ENCODE measurements around the gene TXNL1.
"Not testable (repeated sequence)": the region's sequence is repeated elsewhere in the genome, so short reads cannot be mapped to it uniquely, and the experiment has no call there.

The TXNL1 gene

DNA sequence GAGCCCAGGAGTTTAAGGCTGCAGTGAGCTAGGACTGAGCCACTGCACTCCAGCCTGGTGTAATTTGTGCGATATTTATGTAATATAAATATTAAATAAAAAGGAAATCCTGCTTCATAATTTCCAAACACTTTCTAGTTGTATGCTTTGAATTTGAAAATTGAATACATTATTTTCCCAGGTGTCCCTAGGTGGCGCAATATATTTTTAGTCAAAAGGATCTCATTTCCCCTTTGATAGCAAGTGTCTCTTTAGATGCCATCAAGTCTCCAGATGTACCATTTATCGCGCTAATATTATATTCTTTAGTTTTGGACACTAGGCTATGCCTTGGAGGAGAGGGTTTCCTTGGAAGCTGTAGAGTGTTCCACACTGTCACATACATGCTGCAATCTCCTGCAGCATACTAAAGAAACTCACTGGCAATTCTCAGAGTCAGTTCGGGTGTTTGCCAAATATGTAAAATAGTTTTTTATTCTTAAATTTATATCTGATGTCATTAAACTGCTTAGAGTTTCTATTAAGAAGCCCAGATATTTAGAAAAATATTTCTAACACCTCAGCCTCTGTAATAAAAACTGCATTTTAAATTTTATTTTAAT lies 7.1 kb upstream of the TXNL1 start:
- DNase-seq (ENCODE audit: low spot score), result no peak

DNA sequence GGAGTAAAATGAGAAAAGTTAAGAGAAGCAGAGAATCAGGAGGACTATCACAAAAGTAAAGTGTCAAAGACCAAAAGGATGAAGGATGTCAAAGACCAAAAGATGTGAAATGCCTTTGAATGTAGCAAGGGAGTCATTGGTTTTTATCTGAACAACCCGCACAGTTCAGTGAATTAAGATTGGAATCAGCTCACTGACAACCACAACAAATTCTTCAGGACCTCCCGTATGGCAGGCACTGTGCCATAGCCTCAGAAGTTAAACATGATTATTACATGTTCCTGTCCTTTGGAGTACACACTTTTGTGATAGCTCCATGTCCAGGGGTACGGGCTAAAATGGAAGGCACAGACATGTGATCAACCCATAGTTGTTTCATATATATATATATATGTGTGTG lies 5.0 kb upstream of the TXNL1 start:
- DNase-seq (ENCODE audit: low spot score), result no peak

DNA sequence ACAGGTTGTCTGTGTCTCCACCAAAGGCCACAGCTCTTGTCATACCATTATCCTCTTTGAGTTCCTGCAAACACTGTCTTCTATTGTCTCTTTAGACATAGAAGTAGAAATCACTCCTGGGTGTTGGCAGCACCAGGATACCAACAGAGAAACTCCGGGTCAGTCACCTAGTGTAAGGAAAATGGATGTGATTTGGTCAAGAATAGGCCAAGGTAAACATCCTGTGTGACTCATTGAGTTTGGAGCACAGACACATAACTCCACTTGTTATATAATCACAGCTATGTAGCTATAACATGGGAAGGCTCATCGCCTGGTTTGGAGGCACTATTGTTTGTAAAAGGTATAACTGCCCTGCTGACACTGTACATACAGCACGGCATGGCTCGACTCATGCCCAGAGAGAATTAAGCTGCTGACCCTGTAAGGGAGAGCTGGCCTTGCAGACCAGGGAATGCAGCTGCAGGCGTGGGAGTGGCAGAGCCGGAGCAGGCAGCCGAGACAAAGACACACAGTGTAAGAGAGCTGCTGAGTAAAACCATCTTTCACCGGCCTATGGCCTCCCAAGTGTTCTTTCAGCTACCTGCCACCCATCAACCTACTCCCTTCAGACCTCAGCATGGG lies 3.4 kb upstream of the TXNL1 start:
- DNase-seq (ENCODE audit: low spot score), result no peak

DNA sequence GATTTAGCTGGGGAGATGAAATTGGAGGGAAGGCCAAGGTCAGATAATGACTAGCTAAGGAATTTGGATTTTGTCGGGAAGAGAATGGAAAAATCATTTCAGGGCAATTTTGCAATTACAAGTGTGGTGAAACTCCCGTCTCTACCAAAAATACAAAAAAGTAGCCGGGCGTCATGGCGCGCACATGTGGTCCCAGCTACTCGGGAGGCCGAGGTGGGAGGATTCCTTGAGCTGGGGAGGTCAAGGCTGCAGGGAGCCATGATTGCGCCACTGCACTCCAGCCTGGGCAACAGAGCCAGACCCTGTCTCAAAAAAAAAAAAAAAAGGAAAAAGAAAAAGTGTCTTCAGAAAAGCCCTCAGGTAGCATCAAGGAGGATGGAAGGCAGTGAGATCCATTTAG lies 1.2 kb upstream of the TXNL1 start:
- DNase-seq (ENCODE audit: low spot score), result no peak

DNA sequence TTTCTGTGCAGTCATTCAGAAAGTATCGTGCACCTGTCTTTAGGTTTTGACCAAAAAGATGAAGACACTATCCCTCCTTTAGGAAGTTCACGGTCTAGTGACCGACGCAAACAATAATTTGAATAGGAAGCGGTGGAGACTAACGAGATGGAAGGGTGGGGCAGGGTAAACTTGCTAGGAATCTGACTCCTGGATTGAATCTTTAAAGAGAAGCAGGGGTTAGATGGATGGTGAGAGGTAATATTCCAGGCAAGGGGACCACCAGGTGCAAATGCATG lies 651 bp upstream of the TXNL1 start:
- DNase-seq (ENCODE audit: low spot score), result no peak

DNA sequence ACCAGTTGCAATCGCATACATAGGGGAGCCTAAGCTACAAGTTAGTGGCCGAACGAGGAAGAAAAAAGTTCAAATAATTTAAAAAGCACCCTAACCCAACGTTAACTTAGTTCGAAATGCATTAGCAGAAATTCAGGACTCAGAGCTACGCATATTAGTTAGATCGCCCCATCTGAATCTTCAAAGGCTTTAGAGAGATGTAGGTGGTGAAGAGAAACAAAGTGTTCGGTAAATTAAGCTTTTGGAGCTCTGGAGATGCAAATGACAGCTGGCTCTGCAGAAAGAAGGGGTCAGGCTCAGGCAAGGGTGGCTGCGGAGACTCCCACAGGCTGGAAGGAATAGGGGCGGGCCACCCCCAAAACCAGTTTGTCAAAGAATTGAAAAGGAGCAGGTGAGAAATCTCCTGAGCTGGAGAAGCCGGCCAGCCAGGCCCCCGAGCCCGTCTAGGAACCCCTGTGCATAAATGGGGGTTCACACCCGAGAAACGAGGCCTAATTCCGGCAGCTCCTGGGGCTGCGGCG lies 621 bp downstream of the TXNL1 start:
- DNase-seq (ENCODE audit: low spot score), result no peak

DNA sequence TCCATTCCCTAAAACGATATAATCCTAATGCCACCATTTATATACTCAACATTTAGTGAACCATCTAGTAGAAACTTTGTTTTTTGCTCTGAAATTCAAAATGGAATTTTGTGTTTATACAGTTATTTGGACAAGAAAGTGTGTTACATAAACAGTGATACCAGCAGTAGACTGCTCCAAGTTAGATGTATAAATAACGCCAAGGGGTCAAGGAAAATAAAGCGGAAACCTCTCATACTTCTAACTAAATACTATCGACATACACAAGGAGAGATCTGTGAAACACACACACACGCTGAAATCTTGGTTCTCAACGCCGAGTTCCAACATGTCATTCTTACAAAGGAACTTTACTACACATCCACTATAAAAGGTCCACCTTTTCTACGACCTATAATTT lies 1.2 kb downstream of the TXNL1 start:
- DNase-seq (ENCODE audit: low spot score), result no peak

DNA sequence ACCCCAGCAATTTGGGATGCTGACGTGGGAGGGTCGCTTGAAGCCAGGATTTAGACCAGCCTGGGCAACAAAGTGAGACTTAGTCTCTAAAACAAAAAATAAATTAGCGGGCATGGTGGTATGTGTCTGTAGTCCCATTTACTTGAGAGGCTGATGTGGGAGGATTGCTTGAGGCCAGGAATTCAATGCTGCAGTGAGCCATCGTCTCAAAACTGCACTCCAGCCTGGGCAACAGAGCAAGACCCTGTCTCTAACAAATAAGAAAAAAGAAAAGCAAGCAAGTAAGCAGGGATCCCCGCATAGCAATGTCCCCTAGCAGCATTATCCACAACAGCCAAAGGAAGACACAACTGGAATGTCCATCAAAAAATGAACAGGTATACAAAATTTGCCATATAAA lies 3.4 kb downstream of the TXNL1 start:
- DNase-seq (ENCODE audit: low spot score), result no peak

DNA sequence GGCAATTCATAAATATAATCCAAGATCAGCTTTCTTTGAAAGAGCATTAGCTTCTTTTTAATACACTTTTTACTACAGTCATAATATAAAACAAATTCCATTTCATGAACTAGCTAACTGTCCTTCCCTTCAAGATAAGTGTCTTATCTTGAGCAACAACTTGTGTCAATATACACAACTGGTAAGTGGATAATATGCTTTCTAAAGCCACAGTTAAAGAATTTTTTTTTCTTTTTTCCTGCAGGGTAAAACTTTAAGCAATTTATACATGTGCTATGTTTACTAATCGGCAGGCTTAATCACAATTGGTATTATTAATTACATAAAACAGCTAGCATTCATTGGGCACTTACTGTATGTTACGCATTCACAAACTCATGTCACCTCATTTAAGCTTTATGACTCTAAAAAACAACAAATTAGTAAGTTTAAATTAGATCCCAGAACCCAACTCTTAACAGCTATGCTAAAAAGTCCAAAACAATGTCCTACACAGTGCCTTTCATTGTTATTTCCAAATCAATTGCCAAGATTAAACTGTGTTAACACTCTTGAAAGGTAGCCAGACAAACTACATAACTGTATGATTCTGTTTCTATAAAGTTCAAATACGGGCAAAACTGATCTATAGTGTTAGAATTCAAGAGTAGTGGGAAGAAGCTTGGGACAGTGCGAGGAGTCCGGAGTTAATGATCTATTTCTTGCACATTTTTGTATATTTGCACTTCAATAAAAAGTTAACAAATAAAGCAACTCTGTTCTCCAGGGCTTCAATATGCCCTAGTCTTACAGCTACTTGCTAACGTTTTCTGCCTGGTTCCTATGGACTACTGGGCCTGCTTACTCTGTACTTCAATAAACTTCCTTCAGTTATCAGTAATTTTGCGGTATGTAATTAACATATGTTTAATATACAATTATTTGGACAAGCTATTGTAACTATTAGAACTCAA lies 6.0 kb downstream of the TXNL1 start:
- DNase-seq (ENCODE audit: low spot score), result no peak

DNA sequence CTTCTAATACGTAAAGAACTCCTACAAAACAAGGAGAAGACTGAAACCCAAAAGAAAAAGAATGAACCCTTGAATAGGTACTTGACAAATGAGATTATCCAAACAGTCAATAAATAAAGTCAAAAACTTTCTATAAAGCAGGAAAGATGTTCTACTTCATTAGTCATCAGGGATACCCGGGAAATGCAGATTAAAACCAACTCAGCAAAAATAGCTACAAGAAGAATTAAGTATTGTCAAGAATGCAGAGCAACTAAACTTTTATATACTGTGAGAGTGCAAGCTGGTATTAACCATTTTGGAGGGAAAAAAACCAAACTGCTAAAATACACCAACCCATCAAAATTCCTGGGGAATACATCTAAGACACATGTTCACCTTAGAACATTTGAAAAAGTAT lies 10.4 kb downstream of the TXNL1 start:
- no peak for DNase-seq (ENCODE audit: low spot score)

DNA sequence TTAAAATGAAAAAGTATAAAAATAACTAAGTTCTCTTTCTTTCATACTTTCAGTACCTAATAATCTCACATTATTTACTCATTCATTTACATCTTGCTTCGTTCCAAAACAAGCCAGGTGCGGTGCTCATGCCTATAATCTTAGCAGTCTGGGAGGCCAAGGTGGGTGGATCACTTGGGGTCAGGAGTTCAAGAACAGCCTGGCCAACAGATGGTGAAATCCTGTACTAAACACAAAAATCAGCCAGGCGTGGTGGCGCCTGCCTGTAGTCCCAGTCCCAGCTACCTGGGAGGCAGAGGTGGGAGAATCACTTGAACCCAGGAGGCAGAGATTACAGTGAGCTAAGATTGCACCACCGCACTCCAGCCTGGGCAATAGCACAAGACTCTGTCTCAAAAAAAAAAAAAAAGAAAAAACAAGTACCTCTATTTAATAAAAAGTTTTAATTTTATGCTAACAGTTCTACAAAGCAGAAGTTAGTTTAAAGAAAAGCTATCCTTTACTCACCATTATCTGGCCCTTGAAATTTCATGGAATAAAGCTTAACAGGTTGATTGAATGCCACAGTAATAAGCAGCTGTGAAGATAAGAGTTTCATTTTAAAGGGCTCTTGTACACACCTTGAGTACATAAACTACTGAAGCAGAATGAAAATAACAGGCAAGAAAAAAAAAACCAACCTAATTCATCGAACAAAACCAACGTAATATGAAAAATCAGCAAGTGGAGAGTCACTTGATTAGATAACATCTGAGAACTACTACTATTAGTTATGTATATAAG lies 22.5 kb downstream of the TXNL1 start:
- DNase-seq (ENCODE audit: low spot score), result no peak

DNA sequence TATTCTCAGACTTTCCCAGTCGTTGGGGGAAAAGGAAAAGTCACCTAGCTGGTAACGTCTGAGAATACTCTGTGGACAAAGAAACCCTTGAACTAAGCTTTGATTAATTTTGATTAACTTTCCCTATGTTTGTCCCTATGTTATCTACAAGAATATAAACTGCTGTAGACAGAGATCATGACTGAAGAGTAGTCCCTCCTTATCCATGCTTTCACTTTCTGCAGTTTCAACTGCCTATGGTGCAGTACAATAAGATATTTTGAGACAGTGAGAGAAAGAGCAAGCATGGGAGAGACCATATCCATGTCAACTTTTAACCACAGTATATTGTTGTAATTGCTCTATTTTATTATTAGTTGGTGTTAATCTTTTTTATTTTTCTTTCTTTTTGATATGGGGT lies 31.8 kb downstream of the TXNL1 start:
- DNase-seq (ENCODE audit: low spot score), result no peak

DNA sequence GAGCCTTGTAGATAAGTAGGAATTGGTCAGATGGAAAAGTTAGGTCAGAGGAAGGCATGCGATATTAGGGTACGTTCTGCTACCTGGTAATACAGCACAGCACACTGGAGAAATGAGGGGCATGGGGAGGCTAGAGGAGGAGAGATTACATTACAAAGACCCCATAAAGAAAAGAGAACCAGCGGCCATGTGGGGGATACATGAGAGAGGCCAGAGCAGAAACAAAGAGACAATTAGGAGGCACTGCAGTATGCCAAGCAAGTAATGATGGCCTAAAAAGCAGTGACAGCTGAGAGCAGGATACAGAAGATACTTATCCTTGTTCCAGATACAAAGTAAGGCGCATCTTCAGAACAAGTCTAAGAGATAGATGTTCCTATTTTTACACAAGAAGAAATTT lies 40.0 kb downstream of the TXNL1 start:
- DNase-seq (ENCODE audit: low spot score), result no peak

DNA sequence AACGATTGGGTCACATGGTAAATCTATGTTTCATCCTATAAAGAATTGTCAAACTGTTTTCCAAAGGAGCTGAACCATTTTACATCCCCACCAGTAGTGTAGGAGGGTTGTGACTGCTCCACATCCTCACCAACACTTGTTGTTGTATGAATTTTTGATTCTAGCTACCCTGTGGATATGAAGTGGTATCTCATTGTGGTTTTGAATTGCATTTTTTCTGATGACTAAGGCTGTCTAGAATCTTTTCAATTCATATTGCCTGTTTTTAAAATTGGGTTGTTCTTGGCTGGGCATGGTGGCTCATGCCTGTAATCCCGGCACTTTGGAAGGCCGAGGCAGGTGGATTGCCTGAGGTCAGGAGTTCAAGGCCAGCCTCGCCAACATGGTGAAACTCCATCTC lies 44.5 kb downstream of the TXNL1 start:
- no peak for DNase-seq (ENCODE audit: low spot score)

DNA sequence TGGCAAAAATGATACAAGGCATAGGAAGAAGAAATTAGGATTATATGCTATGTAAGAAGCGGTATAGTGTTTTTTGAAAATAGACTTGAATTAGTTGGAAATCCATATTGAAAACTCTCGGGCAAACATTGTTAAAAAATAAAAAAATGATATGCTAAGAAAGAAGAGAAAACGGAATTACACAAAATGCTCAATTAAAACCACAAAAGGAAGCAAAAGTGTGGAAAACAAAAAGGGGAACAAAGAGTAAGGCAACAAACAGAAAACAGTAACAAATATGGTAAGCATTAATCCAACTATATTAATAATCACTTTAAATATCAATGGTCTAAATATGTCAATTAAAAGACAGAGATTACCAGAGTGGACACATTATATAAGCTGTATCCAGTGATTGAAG lies 58.4 kb downstream of the TXNL1 start:
- no peak for DNase-seq (ENCODE audit: low spot score)

DNA sequence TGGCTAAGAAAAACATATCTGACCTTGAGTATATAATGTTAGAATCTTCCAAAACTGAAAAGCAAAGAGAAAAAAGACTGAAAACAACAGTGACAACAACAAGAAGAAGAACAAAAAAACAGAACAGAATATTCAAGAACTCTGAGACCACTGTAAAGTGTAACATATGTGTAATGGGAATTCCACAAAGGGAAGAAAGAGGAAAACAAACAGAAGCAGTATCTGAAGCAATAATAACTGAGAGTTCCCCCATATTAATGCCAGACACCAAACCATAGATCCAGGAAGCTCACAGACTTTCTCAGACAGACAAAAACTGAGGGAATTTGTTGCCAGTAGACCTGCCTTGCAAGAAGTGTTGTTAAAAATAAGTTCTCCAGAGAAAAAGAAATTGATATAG lies 58.9 kb downstream of the TXNL1 start:
- no peak for DNase-seq (ENCODE audit: low spot score)

DNA sequence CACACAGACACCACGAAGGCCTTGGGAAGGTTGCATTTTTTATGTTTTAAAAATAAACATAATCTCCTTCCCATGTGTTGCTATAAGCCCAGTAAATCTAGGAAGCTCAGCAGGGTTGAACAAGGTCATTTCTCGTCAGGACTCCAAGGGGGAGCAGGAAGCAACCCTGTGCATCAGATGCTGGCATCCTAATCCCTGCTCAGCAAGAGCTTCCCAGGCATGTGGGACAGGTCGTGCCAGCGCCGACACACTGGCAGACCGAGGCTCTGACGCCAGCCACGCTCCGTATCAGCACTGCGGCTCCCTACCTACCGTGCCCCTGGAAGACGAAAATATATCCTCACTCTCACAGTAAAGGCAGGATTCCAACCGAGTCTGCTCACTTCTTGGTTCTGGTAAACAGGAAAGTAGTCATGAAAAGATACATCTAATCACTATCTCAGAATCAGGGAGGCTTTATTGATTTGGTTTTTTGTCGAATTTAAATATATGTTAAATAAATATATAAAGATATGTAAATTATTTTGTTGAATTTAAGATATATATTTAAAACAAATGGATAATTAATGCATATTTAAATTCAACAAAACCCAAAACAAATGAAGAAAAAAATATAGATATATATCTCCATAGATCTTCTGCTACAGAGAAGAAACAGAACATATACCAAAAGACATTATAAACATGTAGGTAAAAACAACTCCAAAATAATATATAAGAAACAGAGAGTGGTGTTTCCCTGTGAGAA lies 61.4 kb downstream of the TXNL1 start:
- DNase-seq (ENCODE audit: low spot score), result no peak

DNA sequence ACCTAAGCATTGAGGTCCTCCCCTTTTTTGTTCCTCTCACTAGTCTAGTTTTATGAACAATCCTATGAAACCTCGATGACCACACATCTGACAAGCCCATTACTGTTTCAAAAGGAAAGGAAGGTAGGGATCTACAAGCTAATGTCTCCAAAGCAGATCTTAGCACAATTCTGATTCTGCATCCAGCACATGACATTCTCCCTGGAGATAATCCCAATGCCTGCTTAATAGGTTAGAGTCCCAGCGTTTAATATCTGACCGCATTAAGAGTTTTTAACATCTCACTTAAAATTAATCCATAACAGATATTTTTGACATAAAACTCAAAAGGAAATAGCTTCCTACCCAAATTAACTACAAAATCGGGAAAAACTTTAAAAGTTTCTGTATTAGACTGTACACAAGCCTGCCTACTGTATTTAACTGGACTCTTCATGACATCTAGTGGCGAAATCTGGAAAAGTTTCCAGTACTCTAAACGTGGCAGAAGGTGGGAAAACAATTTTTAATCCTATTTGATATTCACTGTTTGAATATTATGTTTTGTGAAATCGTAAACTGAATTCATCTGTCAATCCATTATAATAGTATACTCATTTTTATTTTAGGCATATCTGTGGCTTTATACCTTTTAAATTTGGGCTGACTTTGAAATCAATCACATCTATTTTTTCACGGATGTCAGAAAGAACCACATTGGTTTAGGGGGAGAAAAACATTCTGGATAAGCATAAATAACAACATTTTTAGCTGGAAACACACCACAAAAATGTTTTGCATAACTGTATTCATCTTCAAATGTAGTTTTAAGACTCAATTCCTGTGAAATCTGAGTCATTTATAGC lies 62.4 kb downstream of the TXNL1 start:
- DNase-seq (ENCODE audit: low spot score), result no peak

DNA sequence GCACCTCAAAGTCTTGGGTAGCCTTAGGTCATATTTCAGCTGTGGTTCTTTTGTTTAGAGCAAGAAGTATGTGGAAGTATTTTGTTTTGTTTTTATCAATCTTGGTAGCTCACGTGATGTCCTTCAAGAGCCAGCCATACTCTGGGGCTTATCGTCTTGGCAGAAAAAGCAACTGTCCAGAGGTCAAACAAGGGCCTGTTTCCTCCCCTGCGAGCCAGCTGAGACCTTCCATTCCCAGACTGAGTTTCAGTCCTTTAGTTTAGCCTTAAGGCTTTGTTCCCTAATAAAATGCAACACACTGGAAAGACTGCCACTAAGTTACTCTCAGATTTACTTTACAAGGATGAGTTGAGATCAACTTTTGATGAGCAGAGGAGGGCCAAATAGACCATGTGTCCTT lies 63.5 kb downstream of the TXNL1 start:
- no peak for DNase-seq (ENCODE audit: low spot score)

DNA sequence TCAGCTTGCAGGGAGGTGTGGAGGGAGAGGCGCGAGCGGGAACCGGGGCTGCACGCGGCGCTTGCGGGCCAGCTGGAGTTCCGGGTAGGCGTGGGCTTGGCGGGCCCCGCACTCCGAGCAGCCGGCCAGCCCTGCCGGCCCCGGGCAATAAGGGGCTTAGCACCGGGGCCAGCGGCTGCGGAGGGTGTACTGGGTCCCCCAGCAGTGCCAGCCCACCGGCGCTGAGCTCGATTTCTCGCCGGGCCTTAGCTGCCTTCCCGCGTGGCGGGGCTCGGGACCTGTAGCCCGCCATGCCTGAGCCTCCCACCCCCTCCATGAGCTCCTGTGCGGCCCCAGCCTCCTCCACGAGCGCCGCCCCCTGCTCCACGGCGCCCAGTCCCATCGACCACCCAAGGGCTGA lies 66.1 kb downstream of the TXNL1 start:
- DNase-seq (ENCODE audit: low spot score), result not testable (repeated sequence)

DNA sequence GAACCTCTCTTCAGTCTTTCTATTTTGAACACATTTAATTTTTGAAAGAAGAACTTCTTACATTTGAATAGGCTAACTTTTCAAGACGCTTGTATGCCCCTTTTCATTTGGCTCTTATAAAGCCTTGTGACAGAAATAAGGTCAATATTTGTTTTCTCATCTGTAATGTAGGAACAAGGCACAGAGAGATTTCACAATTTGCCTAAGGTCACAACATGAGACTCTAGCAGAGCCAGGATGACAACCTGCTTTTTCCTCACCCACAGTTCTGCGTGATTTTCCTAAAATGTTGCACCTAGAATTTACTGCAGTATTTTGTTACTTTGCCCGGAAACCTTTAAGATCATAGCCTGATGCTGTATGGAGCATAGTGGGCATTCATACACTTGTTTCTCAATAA lies 67.4 kb downstream of the TXNL1 start:
- no peak for DNase-seq (ENCODE audit: low spot score)
